Measurements from ENCODE around the gene MMP27.
A peak's percentile ranks its signal among the peaks of the same experiment; 100 is the strongest.
"Not testable (repeated sequence)": the region's sequence is repeated elsewhere in the genome, so short reads cannot be mapped to it uniquely, and the experiment has no call there.

MMP27 gene, protein sequence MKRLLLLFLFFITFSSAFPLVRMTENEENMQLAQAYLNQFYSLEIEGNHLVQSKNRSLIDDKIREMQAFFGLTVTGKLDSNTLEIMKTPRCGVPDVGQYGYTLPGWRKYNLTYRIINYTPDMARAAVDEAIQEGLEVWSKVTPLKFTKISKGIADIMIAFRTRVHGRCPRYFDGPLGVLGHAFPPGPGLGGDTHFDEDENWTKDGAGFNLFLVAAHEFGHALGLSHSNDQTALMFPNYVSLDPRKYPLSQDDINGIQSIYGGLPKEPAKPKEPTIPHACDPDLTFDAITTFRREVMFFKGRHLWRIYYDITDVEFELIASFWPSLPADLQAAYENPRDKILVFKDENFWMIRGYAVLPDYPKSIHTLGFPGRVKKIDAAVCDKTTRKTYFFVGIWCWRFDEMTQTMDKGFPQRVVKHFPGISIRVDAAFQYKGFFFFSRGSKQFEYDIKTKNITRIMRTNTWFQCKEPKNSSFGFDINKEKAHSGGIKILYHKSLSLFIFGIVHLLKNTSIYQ

DNA sequence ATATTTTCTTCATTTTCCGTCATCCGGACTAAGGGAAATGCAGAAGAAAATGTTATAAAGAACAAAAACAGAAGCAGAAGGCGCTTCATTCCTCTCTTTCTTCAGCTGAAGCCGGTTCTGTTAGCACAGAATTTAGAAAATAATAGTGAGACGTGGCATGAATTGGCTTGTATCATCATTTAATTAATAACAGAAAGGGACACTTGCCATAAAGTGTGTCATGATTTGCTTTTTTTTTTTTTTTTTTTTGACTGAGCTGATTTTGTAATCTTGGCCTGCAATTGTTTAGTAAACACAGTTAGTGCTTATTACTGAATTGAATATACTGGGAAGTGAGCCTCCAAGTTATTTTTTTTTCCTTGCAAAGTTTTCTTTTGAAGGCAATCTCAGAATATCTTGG is at the start of gene MMP27:
TSS of gene MMP27 (minus strand) at position 144 of the 400 bp plus-strand sequence. CDS start at position 89, 55 bp downstream.
- in situ Hi-C loops (cut with MboI; ENCODE audit: low pct_unique_long_range_greater_than_20kb, low sequenced_read_pairs) = no loop called here
- DNase-seq = no peak

DNA sequence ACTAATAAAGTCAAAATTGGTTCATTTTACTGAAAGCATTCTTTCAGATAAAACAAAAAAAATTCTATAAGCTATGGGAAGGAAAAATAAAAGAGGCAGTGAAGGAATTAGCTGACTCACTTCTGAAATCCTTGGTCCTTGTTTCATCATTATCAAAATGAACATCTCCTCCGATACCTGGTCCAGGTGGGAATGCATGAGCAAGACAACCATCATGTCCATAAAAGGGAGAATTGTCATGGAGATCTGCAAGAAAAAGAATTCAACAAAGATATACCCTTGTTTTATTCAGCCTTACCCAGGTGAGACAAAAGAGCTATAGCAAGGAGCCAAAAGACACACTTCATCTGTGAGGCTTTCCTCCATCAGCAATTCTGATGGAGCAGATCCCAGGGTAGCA is 47.7 kb upstream of the MMP27 start:
- in situ Hi-C loops (cut with MboI; ENCODE audit: low pct_unique_long_range_greater_than_20kb, low sequenced_read_pairs) = no loop called here

DNA sequence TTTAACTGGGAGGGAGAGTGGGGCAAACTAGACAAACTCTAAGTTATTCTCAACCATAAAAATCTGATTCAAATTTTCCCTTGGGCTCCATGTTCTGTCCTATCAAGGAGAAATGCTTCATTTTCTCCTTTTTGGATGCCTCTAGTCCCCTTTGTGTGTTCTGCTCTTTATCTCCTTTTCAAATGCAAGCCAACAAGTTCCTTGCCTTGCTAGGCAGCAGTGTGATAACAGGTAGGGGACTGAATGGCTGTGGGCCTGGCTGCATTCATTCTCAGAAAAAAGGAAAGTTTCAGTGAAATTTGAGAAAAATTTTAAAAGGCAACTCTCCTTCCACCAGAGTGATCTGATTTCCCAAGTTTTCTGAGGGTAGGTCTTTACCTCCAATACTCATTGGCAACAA is 46.1 kb upstream of the MMP27 start:
- DNase-seq = no peak
- in situ Hi-C loops (cut with MboI; ENCODE audit: low pct_unique_long_range_greater_than_20kb, low sequenced_read_pairs) = no loop called here

More for the DNA sequence above, 47.7 kb upstream of the MMP27 start:
- no peak for DNase-seq

DNA sequence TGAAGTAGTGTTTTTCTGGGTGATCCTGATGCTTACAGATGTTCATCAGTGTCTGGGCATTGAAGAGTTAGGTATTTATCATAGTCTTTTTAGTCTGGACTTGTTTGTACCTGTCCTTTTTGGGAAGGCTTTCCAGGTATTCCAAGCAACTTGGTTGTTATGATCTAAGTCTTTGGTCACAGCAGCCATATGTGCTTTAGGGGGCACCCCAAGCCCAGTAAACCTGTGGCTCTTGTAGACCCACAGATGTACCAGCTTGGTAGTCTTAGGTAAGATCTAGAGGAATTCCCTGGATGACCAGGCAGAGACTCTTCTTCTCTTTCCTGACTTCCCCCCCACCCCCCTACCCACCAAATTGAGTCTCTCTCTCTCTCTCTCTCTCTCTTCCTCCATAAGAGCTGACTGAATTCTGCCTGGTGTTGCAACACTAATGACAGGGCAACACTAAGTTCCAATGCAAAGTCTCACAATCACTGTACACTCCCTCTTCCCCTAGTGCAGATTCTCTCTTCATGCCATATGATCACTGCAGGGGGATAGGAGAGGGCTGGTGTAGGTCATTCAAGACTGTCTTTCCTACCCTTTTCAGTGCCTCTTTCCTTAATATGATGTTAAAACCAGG is 43.6 kb upstream of the MMP27 start:
- in situ Hi-C loops (cut with MboI; ENCODE audit: low pct_unique_long_range_greater_than_20kb, low sequenced_read_pairs) = no loop called here
- DNase-seq = no peak

DNA sequence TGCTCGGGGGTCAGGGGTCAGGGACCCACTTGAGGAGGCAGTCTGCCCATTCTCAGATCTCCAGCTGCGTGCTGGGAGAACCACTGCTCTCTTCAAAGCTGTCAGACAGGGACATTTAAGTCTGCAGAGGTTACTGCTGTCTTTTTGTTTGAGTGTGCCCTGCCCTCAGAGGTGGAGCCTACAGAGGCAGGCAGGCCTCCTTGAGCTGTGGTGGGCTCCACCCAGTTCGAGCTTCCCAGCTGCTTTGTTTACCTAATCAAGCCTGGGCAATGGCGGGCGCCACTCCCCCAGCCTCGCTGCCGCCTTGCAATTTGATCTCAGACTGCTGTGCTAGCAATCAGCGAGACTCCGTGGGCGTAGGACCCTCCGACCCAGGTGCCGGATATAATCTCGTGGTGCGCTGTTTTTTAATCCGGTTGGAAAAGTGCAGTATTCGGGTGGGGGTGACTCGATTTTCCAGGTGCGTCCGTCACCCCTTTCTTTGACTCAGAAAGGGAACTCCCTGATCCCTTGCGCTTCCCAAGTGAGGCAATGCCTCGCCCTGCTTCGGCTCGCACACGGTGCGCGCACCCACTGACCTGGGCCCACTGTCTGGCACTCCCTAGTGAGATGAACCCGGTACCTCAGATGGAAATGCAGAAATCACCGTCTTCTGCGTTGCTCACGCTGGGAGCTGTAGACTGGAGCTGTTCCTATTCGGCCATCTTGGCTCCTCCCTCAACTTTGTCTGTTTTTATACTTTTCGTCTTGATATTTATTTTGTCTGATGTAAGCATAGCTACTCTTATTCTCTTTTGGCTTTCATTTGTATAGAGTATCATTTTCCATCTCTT is 41.4 kb upstream of the MMP27 start:
- DNase-seq; in situ Hi-C loops (cut with MboI; ENCODE audit: low pct_unique_long_range_greater_than_20kb, low sequenced_read_pairs): not testable (repeated sequence)

DNA sequence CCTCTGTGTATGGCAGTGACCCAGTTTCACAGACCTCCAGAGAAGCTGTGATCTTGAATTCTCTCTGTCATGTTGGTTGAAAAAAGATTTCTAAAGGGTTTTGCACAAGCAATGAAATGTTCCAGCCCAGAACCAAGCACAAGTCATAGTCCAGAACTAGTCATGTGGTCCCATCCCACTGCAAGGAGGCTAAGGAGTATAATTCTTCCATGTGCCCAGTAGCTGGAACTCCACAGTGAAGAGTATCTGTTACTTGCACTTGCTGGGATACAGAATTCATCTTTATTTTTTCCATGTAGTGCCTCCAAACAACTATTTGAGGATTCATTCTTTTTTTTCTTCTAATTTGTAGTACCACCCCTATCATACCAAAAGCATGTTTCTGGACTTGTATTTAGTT is 29.1 kb upstream of the MMP27 start:
- DNase-seq = no peak
- in situ Hi-C loops (cut with MboI; ENCODE audit: low pct_unique_long_range_greater_than_20kb, low sequenced_read_pairs) = no loop called here

DNA sequence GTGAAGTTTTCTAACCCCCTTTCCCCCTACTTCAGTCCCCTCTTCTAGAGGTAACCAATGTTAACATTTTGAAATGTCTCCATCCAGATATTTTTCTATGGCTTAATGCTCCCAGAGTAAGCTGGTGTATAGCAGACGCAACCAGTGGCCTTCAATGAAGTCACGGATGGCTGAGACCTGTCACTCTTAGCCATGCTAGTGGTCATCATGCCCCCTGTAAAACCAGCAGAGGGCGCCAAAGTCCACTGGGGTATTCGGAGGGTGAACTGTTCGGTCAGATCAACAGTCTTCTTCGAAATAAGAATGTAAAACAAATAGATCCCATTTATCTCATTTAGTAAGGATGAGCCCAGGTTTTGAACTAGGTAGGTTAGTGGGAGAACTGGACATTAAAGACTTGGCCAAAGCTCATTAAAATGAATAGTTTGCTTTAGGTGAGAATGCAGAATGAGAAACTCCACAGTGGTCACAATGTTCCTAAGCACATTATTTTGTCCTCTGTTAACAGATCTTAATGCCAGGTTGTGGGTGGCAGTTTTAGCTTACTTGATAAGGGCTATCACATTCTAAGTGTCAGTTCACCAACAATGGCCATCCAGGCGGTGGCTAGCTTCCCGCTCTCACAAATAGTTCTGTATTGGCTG is 27.8 kb upstream of the MMP27 start:
- in situ Hi-C loops (cut with MboI; ENCODE audit: low pct_unique_long_range_greater_than_20kb, low sequenced_read_pairs) = no loop called here
- DNase-seq = peak; percentile 62

DNA sequence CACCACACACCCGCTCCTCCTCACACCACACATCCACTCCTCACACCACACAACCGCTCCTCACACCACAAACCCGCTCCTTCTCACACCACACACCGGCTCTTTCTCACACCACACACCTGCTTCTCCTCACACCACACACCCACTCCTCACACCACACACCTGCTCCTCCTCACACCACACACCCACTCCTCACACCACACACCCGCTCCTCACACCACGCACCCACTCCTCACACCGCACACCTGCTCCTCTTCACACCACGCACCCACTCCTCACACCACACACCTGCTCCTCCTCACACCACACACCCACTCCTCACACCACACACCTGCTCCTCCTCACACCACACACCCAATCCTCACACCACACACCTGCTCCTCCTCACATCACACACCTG is 25.4 kb upstream of the MMP27 start:
- in situ Hi-C loops (cut with MboI; ENCODE audit: low pct_unique_long_range_greater_than_20kb, low sequenced_read_pairs); DNase-seq: not testable (repeated sequence)

DNA sequence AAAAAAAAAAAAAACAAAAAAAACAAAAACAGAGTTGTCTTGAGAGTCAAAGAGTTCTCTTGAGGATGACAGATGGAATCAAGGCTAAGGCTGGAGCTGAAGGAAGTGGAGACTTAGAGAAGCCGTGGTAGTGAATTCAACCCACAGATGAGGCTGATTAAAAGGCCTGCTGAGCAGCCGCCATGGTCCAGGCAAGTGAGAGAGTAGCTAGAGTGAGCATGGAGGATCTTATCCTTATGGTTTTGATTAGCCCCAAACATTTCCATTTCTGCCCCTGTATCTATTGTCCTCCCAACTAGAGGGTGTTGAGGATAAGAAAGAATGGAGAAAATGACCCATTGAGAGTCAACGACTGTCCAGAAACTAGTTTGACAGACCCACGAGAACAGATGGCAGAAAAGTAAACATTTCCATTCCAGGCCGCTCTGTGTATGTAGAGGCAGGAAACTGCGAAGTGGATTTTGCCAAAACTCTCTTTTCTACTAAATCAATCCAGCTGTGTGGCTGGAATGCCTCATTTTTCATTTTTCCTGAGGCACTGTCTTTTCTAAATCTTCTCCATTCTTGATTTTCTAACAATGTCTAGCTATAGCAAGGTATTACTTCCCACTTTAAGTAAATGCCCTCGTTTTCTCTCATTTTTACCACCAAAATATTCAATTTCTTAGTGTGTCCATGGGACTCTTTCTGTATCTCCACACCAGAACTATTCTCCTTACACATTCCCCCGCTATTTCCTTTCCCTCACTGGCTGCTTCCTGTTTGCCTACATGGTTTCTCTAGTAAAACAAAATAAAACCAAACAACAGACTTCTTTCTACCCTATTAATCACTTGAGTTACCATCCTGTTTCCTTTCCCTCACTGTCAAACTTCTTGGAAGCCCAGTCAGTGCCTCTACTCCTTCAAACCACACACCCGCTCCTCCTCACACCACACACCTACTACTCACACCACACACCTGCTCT is 24.6 kb upstream of the MMP27 start:
- in situ Hi-C loops (cut with MboI; ENCODE audit: low pct_unique_long_range_greater_than_20kb, low sequenced_read_pairs) = no loop called here
- peak; percentile 3 for DNase-seq

DNA sequence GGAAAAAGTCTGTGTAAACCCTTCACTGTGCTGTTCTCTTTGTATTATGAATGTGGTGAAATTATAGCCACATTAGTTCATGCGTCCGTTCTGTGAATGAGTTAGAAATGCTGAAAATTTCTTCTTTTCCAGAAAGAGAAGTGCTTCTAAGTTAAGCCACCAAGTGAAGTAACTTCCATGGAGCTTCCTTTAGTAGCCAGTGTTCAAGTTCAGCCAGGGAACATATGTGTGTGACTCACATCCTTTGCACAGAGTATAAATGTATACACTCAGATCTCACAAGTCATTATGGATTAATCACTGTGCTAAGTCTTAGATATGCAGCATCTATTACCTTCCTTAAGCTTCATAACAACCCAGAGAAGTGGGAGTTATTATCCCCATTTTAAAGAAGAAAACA is 22.3 kb upstream of the MMP27 start:
- in situ Hi-C loops (cut with MboI; ENCODE audit: low pct_unique_long_range_greater_than_20kb, low sequenced_read_pairs) = no loop called here
- DNase-seq = no peak

DNA sequence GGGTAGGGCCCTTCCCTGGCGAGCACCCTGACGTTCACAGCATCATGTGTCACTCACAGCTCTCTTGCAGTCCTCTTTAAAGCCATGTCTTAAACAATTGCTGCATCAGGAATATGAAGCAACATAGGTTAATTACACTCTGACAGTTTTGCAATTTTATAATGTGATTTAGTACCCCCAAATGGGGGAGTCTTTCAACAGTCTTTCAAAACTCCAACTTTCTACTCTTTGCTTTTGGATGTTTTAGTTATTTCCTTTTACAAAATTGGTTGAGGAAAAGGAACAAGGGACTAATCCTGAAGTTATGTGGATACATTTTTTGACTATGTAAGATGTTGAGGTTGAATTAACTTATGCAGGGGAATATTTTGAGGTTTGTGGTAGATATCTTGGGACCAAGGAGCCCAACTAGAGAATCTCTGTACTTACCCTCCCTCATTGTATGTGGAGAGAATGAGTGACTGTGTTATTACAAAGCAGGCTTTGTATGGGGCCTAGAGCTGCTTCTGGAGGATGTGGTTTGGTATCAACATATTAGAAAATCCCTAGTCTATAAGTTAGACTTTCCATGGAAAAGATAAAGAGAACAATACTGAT is 19.4 kb upstream of the MMP27 start, which contains the start of gene MMP8:
TSS of gene MMP8 (minus strand) at position 51 of the 597 bp plus-strand sequence. CDS start 99 bp downstream, outside the sequence.
- no peak for DNase-seq
- in situ Hi-C loops (cut with MboI; ENCODE audit: low pct_unique_long_range_greater_than_20kb, low sequenced_read_pairs) = no loop called here

DNA sequence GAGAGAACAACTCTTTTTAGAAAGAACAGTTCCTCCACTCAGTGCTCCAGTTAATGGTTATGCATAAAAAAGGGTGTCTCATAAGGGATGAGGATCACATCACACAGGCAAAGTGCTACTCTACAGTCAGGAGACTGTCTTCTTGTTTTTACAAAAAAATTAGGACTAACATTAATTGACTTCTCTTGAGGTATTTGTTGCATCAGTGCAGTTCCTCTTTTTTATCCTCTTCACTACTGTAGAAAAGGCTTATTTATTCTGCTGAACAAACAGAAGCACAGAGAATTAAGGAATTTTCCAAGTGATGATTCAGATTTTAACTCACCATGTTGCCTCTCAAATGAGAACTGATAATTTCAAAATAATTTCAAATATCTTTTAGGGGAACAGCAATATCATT is 17.3 kb upstream of the MMP27 start:
- in situ Hi-C loops (cut with MboI; ENCODE audit: low pct_unique_long_range_greater_than_20kb, low sequenced_read_pairs) = no loop called here
- peak; percentile 5 for DNase-seq

DNA sequence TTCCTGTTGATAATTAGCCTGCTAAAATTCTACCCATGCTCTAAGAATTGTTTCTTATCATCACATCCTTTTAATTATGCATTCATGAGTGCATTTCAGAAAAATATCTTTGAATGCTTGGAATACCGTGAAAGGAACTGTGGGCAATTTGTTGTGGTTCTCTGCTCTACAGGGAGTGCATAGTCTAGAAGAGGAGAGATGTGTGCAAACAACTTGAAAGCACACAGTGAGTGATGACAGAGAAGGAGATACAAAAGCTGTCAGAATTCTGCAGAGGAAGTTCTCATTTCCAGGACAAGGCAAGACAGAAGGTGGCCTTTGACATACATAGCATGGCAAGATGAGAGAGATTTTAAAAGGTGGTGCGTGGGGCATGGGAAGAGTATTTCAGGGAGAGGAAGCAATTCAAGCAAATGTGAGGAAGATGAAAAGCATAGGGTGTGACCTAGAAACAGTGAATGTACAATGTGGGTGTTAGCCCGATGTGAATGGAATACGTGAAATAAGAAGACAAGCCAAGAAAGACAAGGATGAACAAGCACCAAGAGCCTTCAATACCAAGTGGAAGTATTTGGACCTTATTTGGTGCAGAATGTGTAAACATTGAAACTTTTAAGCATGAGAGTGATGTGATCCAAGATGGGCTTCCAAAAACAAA is 14.2 kb upstream of the MMP27 start:
- DNase-seq = no peak
- in situ Hi-C loops (cut with MboI; ENCODE audit: low pct_unique_long_range_greater_than_20kb, low sequenced_read_pairs) = no loop called here

DNA sequence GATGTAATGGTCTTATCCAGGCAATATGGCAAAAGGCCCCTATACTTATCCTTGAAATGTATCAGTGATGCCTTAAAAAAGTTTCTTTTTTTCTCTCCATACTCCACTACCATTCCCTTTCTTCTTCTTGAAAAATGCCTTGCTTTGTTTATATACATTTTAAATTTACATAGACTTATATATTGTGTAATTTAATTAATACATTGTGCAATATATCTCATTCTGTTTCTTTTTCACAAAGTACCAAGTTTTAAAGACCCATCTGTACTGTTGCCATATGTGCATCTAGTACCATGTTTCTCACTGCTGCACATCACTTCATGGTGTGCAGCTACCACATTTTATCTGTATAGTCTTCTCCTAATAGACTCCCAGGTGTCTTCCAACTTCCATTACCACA is 11.7 kb upstream of the MMP27 start:
- in situ Hi-C loops (cut with MboI; ENCODE audit: low pct_unique_long_range_greater_than_20kb, low sequenced_read_pairs) = no loop called here
- DNase-seq = no peak

DNA sequence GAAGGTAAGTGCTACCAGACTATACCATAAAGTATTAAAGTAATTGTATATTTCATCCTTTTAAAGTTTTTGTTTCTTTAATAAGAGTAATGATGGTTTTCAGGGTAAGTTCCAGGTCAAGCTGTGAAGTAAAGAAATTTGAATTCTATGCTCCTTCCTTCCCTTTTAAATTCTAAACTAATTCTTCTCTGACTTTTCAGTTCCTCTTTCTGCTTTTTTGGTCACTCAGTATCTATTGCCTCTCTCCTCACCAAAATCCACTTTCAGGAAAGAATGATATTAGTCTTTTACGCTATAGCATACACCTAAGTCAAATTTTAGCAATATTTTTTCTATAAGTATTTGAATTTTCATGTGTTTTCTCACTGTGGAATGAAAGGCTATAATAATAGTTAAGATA is 11.0 kb upstream of the MMP27 start:
- in situ Hi-C loops (cut with MboI; ENCODE audit: low pct_unique_long_range_greater_than_20kb, low sequenced_read_pairs) = no loop called here
- DNase-seq = peak; percentile 2

DNA sequence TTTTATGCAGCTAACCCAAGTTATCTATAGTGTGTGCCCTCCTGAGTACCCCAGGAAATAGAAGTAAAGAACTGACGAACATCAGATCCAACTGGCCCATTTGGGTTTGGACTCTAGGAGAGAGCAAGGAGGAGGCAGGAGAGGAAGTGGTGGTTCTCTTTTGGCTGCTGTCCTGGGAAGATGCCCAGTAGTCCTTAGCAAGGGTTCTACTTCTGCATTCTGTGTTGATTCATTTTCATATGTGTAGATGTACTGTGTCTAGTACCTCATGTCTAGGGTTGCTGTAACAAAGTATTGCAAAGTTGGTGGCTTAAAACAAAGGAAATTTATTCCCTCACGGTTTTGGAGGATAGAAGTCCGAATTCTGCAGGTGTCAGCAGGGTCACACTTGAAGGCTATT is 6.6 kb upstream of the MMP27 start:
- no peak for DNase-seq
- in situ Hi-C loops (cut with MboI; ENCODE audit: low pct_unique_long_range_greater_than_20kb, low sequenced_read_pairs) = no loop called here

DNA sequence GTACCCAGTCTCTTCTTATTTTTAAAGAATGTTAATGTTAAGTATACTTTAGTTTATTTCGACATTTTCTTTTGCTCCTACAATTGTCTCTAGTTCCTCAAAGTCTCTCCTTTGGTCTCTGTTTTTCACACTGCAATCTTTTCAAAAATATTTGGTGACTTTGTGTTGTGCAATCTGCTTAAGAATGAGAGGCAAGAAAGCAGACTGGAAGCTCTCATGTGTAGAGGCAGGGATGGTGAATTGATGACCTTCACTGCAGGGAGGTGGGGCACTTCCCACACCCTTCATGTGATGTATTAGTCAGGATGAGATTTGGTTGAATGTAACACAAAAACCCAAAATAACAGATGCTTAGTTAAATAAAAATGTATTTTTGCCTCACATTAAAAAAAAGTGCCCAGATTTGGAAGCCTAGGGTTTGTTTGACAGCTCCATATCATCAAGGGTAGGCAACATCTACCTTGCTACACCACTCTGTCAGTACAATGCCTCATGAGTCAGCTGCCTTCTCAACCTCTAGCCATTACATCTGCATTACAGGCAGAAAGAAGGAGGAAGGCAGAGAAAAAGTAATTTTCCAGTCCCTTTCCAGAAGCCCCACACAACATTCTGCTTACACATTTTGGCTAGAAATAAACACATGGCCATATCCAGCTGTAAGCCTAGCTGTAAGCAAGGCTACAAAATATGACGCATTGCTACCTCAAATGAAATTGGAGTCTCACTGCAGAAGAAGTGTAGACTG is 3.8 kb upstream of the MMP27 start:
- in situ Hi-C loops (cut with MboI; ENCODE audit: low pct_unique_long_range_greater_than_20kb, low sequenced_read_pairs) = no loop called here
- no peak for DNase-seq

Measured in KBM-7 (cell line).